CD4-positive, alpha-beta T cell treated with Interleukin-6 for 4 hours (primary cell): ENCODE results near the gene THUMPD1.

Experiments
- DNase-seq: peaks from one replicate; pipeline ENCODE4 v3.0.0-alpha.2; 2020; ENCODE audit warnings: mixed read lengths

THUMPD1 gene

DNA sequence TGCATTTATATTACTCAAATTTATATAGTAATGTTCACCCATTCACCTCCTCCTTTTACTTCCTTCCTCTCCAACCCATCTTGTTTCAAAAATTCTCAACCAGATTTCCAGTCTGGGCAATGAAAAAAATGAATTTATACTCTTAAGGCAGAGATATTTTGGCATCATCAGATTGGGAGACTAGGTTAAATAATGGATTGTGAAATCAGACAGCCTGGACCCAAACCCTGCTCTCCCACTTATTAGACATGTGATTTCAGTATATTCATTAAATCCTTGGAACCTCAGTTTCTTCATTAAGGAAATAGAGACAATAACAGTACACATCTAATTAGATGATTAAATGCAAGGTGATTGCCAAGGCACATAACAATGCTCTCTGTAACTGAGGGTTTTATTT, 52.0 kb downstream of the THUMPD1 start:
- DNase-seq: no peak

DNA sequence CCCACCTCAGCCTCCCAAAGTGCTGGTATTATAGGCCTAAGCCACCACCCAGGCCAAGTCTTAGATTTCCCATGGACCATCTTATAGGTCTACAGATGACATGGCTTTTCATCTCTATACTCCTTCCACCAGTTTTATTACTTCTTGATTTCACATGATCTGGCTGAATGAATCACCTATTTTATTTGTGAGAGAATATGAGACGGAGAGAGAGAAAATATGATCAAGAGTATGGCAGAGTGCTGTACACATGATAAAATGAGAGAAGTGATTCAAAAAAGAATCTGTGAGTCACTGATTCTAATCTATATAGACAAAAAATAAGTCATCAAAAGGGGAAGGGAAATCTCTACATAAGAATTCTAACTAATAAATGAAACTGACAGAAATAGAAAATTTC, 57.8 kb downstream of the THUMPD1 start:
- no peak for DNase-seq
